ENCODE data around the gene PPFIBP1.

GRCh38 chr12:27688671-27689070 is 164.7 kb downstream of the PPFIBP1 start:
- TF ChIP-seq CTCF (IDR thresholded peaks at IDR 0.05) (no peak), POLR2A (IDR thresholded peaks at IDR 0.05) (no peak)
